K562 (cell line): ENCODE measurements around the gene SNX9. TPM values are rescaled to one million over a fixed set of nuclear protein-coding genes. Genes with fewer than 3 reads are reported as not detected.

Source experiments
- ATF1 ChIP-seq, 2 experiments: fragments of 450-650 bp in 1 of 2; IDR thresholded peaks; 2 replicates each; pipeline ENCODE4 v1.6.1; 2016; ENCODE audit warnings: missing compliant biosample characterization in 1 of 2, missing genetic modification characterization in 1 of 2
- BACH1 ChIP-seq: fragments of 200-800 bp; sonication (Bioruptor generic); IDR thresholded peaks from 2 replicates; pipeline ENCODE4 v1.6.1; 2016; ENCODE audit warnings: missing genetic modification characterization, missing compliant biosample characterization
- CREM ChIP-seq: IDR thresholded peaks from 2 replicates; pipeline ENCODE4 v1.6.1; 2014; ENCODE audit warnings: antibody characterized with exemption, low read depth
- E2F3 ChIP-seq: fragments of 250-450 bp; sonication (Bioruptor Pico); IDR thresholded peaks from 2 replicates; pipeline ENCODE4 v1.4.0; 2020; ENCODE audit warnings: mild to moderate bottlenecking
- FUS ChIP-seq: fragments of 200-400 bp; formaldehyde crosslinking; optimal IDR thresholded peaks from 2 replicates; pipeline ENCODE3; 2017; ENCODE audit warnings: low read depth, low read length
- GABPA ChIP-seq: fragments of 200-800 bp; sonication (Bioruptor generic); conservative IDR thresholded peaks from 2 replicates; pipeline ENCODE4 v1.6.1; 2016; ENCODE audit warnings: low read depth, missing genetic modification characterization, missing compliant biosample characterization
- HMG20A ChIP-seq: fragments of 450-650 bp; formaldehyde crosslinking; conservative IDR thresholded peaks from 2 replicates; pipeline ENCODE4 v1.4.0; 2020; ENCODE audit warnings: mild to moderate bottlenecking, mixed read lengths
- KAT8 ChIP-seq: fragments of 450-650 bp; IDR thresholded peaks from 2 replicates; pipeline ENCODE4 v1.6.1; 2016; ENCODE audit warnings: low read depth, mild to moderate bottlenecking
- MTA2 ChIP-seq: fragments of 450-650 bp; IDR thresholded peaks from 2 replicates; pipeline ENCODE4 v1.6.1; 2016; ENCODE audit warnings: low read depth
- MYNN ChIP-seq, 2 experiments: sonication (generic); formaldehyde crosslinking in 1 of 2; IDR thresholded peaks; 2 replicates each; pipeline versions ENCODE4 v1.5.0 to v1.6.1; 2016 to 2020; ENCODE audit warnings: antibody characterized with exemption in 1 of 2, missing genetic modification reagents in 1 of 2
- NCOR1 ChIP-seq: fragments of 450-650 bp; IDR thresholded peaks from 2 replicates; pipeline ENCODE4 v1.6.1; 2016; ENCODE audit warnings: mild to moderate bottlenecking, moderate library complexity
- RBM34 ChIP-seq: fragments of 200-400 bp; formaldehyde crosslinking; IDR thresholded peaks from 2 replicates; pipeline ENCODE4 v1.6.1; 2018; ENCODE audit warnings: low read length, borderline replicate concordance; ENCODE audit not compliant: insufficient read depth
- SPI1 ChIP-seq: IDR thresholded peaks from 2 replicates; pipeline ENCODE4 v1.6.1; 2011; ENCODE audit warnings: low read depth, low read length, control low read depth, borderline replicate concordance
- TARDBP ChIP-seq: fragments of 450-650 bp; IDR thresholded peaks from 2 replicates; pipeline ENCODE4 v1.6.1; 2016
- TCF7 ChIP-seq: sonication (generic); IDR thresholded peaks from 2 replicates; pipeline ENCODE4 v1.6.1; 2016; ENCODE audit warnings: antibody characterized with exemption, borderline replicate concordance
- ZNF263 ChIP-seq: sonication (generic); formaldehyde crosslinking; IDR thresholded peaks from 2 replicates; pipeline ENCODE4 v1.8.0; 2022; ENCODE audit warnings: mild to moderate bottlenecking, missing genetic modification reagents, borderline replicate concordance
- ZNF384 ChIP-seq: IDR thresholded peaks from 2 replicates; pipeline ENCODE4 v1.6.1; 2012; ENCODE audit warnings: low read depth, low read length, improper control_type of control experiment
- ZNF41 ChIP-seq: fragments of 250-450 bp; sonication (Bioruptor Pico); conservative IDR thresholded peaks from 2 replicates; pipeline ENCODE4 v1.4.0; 2020; ENCODE audit warnings: mild to moderate bottlenecking
- polyA plus RNA-seq, 8 experiments: library from polyadenylated mRNA; depleted of rRNA in 4 of 8; stranded (reverse) in 5 of 8; unstranded in 3 of 8; fragments of >200 nt; fragmentation: Nextera tagmentation in 2 of 8; fragmentation: Illumina TruSeq in 1 of 8; extraction: Ambion mirVana in 2 of 8; extraction: Trizol in 1 of 8; gene quantifications; 2 replicates each; pipeline versions ENCODE4 v1.2.1 to v1.2.3, GENCODE V29; 2011 to 2014; ENCODE audit warnings: inconsistent platforms in 1 of 8, missing spikeins in 1 of 8
- total RNA-seq, 7 experiments: library from RNA; depleted of rRNA in 6 of 7; stranded (reverse); fragments of >200 nt in 6 of 7; fragmentation: Illumina TruSeq in 2 of 7; extraction: Trizol in 2 of 7; gene quantifications; 2 replicates each; pipeline versions ENCODE4 v1.2.1 to v1.2.3, GENCODE V29; 2011 to 2021; ENCODE audit warnings: low replicate concordance in 1 of 7
- TF ChIP-seq, protein P1 (sequence below): fragments of 250-450 bp; sonication (Bioruptor Pico); IDR thresholded peaks from 2 replicates; pipeline ENCODE4 v1.6.1; 2021; ENCODE audit warnings: mild to moderate bottlenecking
- TF ChIP-seq, protein P2 (sequence below): fragments of 450-650 bp; IDR thresholded peaks from 2 replicates; pipeline ENCODE4 v1.6.1; 2014; ENCODE audit warnings: low read depth, mild to moderate bottlenecking, moderate library complexity, borderline replicate concordance
- TF ChIP-seq, protein P3 (sequence below): sonication (generic); formaldehyde crosslinking; IDR thresholded peaks from 2 replicates; pipeline ENCODE4 v1.8.1; 2023; ENCODE audit warnings: mild to moderate bottlenecking, missing genetic modification reagents
- TF ChIP-seq, protein P4 (sequence below): IDR thresholded peaks from 2 replicates; pipeline ENCODE4 v1.6.1; 2012; ENCODE audit warnings: low read depth, low read length, improper control_type of control experiment, borderline replicate concordance
- TF ChIP-seq, protein P5 (sequence below): fragments of 250-450 bp; sonication (Bioruptor Pico); IDR thresholded peaks from 2 replicates; pipeline ENCODE4 v1.8.0; 2021; ENCODE audit warnings: moderate library complexity, mild to moderate bottlenecking, inconsistent platforms

Gene SNX9
- total and polyA plus RNA-seq, 9 of the 15 experiments (the other 6 are each of a cell fraction or from before 2014, with no cell fraction given): 6.0 to 81.7 (median 57.1) TPM

DNA sequence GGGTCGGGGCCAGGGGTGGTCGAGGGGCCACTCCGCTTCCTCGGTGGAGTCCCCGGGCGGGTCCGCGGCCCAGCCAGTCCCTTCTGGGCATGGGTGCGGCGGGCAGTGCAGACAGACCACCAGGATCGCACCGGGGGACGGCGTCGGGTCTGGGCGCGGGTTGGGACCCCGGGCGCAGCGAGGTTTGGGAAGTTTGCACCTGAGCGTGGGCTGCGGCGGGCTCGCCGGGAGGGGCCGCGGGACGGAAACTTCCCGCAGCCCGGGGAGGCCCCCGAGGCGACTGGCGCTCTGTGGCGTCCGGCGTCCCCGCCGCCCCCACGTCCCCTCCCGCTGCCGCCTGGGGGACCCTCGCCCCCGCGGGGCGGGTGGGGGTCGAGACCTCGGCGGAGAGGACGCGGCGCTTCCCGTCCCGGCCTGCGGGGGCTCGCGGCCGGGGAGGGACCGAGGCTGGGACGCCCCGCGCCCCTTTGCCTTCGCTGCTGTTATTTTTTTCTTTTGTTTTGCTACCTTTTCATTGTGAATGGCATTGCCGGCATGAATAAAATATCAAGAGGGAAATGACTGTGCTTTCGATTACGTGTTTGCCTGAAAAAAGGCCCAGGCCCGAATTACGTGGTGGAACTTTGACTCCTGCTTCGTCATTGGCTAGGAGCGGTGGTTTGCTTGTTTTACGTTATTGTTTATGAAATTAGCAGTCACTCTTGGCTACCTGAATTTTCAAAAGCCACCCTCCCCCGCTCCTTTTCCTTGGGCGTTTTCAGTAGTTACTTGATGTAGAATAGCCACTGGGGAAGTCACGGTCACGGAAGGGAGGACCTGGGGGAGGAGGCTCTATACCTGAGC, 703 bp downstream of the SNX9 start (continued):
- TF ChIP-seq, protein P1, sequence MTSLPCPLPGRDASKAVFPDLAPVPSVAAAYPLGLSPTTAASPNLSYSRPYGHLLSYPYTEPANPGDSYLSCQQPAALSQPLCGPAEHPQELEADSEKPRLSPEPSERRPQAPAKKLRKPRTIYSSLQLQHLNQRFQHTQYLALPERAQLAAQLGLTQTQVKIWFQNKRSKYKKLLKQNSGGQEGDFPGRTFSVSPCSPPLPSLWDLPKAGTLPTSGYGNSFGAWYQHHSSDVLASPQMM (CRISPR knock-in tag): no peak
- TF ChIP-seq, protein P2, sequence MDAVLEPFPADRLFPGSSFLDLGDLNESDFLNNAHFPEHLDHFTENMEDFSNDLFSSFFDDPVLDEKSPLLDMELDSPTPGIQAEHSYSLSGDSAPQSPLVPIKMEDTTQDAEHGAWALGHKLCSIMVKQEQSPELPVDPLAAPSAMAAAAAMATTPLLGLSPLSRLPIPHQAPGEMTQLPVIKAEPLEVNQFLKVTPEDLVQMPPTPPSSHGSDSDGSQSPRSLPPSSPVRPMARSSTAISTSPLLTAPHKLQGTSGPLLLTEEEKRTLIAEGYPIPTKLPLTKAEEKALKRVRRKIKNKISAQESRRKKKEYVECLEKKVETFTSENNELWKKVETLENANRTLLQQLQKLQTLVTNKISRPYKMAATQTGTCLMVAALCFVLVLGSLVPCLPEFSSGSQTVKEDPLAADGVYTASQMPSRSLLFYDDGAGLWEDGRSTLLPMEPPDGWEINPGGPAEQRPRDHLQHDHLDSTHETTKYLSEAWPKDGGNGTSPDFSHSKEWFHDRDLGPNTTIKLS: peak; percentile 35; the same call in 1 of the 2 replicates
- no peak for TF ChIP-seq TCF7
- TF ChIP-seq RBM34: no peak
- TF ChIP-seq, protein P3, sequence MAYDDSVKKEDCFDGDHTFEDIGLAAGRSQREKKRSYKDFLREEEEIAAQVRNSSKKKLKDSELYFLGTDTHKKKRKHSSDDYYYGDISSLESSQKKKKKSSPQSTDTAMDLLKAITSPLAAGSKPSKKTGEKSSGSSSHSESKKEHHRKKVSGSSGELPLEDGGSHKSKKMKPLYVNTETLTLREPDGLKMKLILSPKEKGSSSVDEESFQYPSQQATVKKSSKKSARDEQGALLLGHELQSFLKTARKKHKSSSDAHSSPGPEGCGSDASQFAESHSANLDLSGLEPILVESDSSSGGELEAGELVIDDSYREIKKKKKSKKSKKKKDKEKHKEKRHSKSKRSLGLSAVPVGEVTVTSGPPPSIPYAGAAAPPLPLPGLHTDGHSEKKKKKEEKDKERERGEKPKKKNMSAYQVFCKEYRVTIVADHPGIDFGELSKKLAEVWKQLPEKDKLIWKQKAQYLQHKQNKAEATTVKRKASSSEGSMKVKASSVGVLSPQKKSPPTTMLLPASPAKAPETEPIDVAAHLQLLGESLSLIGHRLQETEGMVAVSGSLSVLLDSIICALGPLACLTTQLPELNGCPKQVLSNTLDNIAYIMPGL (CRISPR knock-in tag): no peak; the same call in 1 of the 2 replicates
- TF ChIP-seq ZNF41: no peak
- peak; percentile 62; the same call in 1 of the 2 replicates for TF ChIP-seq SPI1
- TF ChIP-seq TARDBP: peak; percentile 57; the same call in 1 of the 2 replicates
- TF ChIP-seq CREM: peak; percentile 45
- no peak for TF ChIP-seq GABPA (tag)
- TF ChIP-seq ATF1 (CRISPR knock-in tag; IDR thresholded peaks at IDR 0.05): no peak
- peak; percentile 82 for TF ChIP-seq ATF1 (tag; IDR thresholded peaks at IDR 0.05)
- TF ChIP-seq ZNF263 (CRISPR knock-in tag): peak; percentile 77; the same call in 1 of the 2 replicates
- TF ChIP-seq MYNN (IDR thresholded peaks at IDR 0.05): no peak
- no peak for TF ChIP-seq MYNN (CRISPR knock-in tag; IDR thresholded peaks at IDR 0.05)
- no peak; the same call in 1 of the 2 replicates for TF ChIP-seq NCOR1
- TF ChIP-seq, protein P4, sequence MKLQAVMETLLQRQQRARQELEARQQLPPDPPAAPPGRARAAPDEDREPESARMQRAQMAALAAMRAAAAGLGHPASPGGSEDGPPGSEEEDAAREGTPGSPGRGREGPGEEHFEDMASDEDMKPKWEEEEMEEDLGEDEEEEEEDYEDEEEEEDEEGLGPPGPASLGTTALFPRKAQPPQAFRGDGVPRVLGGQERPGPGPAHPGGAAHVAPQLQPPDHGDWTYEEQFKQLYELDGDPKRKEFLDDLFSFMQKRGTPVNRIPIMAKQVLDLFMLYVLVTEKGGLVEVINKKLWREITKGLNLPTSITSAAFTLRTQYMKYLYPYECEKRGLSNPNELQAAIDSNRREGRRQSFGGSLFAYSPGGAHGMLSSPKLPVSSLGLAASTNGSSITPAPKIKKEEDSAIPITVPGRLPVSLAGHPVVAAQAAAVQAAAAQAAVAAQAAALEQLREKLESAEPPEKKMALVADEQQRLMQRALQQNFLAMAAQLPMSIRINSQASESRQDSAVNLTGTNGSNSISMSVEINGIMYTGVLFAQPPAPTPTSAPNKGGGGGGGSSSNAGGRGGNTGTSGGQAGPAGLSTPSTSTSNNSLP: peak; percentile 74; the same call in 1 of the 2 replicates
- no peak for TF ChIP-seq ZNF384
- TF ChIP-seq HMG20A (CRISPR knock-in tag): no peak
- no peak for TF ChIP-seq KAT8
- TF ChIP-seq BACH1 (tag): no peak
- TF ChIP-seq, protein P5, sequence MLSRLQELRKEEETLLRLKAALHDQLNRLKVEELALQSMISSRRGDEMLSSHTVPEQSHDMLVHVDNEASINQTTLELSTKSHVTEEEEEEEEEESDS (CRISPR knock-in tag): no peak
- no peak for TF ChIP-seq MTA2
- peak; percentile 65 for TF ChIP-seq FUS
- no peak for TF ChIP-seq E2F3
